Mesenteric fat pad (tissue), 1 donor: ENCODE data around the gene NAV2. TPM values are rescaled to one million over a fixed set of nuclear protein-coding genes. Genes with fewer than 3 reads are reported as not detected.

Source experiments
- DNase-seq: peaks from one replicate; pipeline ENCODE4 v3.0.0-alpha.2; 2020; ENCODE audit warnings: low spot score
- total RNA-seq: library from RNA; stranded (reverse); fragmentation: NEBNext Ultra II Directional; extraction: Animal tissue kit (Norgen Biotek cat#: 25700); gene quantifications from one replicate; pipeline ENCODE4 v1.2.1, GENCODE V29; 2021
- donor health status: DM: yes; HTN: yes; CAD: no.

Gene NAV2
- total RNA-seq, 1 donor from 2014 or later, result 13.7 TPM

DNA sequence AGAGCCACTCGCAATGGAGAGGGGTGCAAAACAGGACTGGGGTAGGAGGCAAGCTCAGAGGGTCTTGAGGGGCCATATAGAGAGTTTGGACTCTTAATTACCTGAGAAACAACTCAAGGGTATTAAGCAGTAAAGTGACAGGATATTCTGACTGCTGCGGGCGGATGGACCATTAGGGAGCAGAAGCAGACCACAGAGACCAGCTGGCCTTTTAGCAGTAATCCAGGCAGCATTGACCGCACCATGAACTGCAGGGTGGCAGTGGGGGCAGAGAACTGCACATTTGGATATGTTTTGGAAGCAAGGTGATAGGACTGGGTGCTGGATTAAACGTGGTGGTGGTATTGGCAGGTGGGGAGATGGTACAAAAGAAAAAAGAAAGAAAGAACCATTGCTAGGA, 322.3 kb downstream of the NAV2 start:
- DNase-seq, result no peak

DNA sequence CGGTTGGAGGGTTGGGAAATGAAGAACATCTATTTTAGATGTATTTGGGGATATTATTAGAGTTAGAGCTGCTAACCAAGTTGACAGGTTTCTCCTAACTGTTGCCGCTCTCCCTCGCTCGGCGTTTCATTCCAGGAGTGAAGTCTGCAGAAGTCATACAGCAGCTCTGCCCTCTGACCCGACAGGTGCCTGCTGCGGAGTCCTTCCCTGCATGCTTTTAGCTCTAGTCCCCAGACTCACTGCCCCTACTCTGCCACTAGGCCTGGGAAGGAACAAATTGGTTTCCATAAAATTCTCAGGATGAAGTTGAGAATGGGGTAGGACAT, 322.7 kb downstream of the NAV2 start:
- DNase-seq, result no peak

DNA sequence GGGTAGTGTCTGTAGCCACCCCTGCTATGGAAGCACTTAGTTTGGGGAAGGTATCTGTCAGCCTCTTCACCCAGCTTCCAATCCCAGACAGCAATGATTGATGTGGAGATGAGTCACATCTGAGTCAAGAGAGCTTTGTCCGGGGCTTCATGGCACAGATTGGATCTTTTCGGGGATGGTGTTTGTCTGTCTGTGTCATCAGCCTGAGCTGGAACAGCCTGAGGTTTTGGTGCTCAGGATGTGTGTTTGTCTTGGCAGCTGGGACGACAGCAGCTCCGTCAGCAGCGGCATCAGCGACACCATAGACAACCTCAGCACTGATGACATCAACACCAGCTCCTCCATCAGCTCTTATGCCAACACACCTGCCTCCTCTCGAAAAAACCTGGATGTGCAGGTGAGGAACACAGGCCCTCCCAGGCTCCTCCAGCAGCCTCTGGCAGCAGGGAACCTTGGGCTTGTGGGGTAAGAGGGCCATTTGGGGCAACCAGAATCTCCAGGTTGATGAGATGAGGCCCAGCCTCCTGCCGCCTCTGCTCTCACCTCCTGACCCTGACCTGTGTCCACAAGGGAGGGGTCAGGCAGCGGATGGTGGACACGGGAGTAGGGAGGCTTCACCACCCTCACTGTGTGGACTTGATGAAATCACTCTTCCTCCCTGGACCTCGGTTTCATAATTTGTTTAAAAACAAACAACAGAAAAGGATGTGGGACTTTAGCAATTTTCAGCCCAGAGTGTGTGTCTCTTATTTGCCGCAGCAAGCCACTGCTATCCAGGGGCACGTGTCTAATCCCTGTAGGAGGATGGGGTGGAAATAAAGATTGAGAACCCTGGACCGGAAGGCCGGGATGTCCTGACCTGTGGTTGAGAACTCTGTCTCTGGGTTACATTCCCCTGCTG, 323.3 kb downstream of the NAV2 start:
- DNase-seq, result no peak

DNA sequence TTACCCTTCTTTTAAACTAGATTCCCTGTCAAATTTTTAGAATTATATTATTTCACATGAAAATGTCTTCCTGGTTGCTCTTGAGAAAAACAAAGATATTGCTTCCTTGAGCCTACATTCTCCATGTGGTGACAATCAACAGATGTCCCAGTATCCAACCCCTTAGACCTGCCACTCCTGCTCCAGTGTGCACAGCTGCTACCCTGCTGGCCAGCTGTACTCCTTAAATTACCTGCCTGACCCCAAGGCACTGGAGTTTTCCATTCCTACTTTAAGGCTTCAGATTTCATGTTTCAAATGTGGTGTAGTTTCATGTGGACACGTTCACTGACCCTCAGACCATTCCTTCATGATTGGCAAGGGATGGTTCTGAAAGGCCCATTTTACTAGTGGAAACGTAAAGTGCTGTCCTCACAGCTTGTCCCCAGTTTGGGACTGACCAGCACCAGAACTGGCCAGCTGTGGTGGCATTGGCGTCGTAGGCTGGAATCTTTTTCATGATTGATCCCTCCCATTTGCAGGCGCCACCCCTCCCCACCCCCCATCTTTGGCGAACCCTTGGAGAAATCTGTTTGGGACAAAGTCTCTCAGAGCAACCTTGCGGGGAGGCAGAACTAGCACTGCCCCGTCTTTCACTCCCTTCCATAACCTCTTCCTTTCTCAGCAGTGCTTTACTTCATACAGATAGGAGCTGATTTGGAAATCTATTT, 324.1 kb downstream of the NAV2 start:
- DNase-seq, result no peak

DNA sequence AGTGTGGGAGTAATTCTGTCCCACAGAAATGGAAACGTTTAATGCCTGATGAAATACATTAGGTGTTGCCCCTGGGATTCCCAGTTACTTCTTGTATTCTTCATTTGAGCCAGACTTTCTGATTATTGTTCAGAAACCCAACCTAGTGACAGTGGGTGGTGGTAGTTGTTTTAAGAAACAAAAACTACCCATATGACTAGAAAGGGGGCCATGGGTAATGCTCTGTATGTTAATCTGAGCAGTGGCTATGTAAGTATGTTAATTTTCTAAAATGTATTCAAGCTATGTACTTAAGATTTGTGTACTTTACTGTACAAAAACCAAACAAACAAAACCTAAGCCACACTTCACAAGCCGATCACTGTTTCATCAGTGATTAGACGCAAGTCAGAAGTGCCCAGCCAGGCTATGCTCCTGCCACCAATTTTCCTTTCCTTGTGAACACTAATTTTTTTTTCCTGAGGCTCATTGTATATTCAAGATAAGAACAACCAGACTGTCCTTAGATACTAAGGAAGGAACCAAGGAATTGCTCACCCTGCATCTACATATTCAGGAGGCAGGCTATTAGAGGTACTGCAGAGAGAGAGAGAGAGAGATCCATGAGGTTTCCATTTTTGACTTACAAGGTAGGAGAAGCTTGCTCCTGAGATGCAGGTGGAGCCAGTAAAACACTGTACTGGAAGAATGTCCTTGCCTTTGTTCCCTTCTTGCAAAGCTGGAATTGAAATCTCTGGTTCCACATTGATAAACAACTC, 324.9 kb downstream of the NAV2 start:
- no peak for DNase-seq

DNA sequence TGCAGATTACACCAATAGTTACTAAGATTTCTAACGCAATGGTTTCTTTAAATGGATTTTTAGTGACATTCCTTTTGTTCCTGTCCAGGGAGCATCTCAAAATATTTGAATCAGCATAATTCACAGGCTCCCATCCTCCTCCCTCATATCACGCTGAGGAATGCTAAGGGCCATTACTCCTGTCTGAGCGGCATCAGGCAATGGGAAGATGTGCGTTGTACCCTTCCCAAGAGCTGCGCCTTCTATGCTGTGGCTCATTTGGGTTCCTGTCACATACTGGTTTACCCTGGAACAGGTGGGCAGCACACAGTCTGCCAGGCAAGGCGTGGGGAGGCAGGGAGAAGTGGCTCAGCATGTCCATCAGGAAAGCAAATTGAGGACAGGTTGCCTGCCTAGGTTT, 325.8 kb downstream of the NAV2 start:
- no peak for DNase-seq

DNA sequence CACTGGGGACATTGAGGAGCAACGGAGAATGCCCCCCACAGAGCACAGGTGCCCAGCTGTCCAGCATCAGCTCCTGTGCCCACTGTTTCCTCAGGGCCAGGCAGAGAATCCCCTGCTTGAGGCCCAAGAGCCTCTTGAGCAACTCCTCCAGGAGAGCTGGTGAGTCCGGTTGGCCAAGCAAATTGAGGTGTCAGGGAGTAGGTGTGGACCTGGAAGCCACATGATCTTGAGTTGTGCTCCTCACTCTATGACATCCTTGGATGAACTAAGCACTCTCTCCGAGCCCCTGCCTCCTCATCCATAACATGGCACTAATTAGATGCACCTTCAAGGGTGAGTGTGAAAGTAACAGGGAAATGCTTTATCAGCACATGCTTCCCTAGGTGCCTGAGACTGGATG, 326.3 kb downstream of the NAV2 start:
- DNase-seq, result no peak

DNA sequence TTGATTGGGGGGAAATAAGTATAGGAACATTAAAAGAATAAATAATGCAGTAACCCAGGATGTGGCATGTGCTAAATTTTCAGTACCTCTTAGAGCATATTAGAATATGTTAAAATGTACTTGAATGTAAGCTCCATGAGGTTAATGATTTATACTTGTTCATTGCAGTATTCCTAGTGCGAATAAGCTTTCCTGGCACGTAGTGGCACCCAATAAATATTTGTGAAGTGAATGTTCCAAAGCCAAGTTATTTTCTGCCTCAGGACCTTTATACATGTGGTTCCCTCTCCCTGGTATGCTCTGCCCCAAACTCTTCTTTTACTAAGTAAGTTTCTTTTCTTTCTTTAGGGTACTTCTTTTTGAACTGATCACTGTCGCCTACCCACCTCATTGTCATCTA, 328.9 kb downstream of the NAV2 start:
- no peak for DNase-seq

DNA sequence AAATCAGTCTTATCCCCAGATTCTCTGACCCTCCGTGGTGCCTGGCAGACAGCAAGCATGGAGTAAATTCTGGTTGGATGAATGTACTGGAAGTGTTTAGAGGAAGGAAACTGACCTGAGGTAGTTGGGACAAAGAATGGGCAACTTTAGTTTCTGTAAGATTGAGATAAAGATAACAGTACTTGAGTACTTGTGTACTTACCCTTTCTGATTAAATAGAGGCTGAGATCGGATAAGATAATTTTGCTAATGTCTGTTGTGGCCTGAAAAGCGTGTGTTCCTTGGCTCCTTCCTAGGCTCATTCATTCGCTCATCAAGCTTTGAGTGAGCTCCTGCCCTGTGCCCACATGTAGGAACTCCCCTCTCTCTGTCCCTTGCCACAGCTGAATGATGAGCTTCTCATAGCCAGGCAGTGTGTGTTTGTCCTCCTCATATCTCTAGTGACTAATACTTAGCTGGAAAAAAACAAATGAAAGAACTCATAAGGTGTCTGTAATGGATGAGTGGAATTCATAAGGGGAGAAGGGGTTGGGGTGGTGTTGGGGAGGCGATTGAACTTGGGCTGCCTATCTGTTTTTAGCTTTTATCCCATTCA, 329.5 kb downstream of the NAV2 start:
- DNase-seq, result no peak

DNA sequence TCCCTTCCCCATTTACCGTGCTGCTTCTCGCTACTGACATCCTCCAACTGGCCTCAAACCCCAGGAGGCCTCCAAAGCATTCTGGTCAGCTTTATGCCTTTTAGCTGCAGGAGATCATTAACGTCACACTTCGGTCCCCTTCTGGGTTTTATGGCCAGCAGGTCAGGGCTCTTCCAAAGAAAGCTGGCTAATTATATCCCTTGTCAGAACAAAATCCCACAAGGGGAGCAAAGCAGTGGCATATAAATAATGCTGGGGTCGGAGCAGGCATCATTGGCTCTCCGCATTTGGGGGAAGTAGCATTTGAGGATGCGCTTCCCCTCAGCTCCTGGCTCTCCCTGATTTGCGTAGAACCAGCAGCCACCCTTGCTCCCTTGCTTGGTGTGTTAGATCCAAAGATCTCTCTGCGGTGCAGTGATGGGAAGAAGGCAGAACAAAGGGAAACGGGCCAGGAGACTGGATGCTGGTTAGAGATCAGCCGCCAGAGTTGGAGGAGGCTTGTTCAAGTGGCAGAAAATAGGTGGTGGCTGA, 330.2 kb downstream of the NAV2 start:
- no peak for DNase-seq

DNA sequence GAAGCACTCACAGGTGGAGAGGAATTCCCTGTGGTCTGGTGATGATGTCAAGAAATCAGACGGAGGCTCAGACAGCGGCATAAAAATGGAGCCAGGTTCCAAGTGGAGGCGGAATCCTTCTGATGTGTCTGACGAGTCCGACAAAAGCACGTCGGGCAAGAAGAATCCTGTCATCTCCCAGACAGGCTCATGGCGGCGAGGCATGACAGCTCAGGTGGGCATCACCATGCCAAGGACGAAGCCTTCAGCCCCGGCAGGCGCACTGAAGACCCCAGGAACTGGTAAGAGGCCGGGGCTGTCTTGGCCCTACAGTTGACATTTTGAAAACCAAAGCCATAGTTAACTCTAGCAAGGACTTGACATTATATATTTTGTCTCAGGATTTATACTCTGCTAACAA, 331.4 kb downstream of the NAV2 start:
- no peak for DNase-seq

DNA sequence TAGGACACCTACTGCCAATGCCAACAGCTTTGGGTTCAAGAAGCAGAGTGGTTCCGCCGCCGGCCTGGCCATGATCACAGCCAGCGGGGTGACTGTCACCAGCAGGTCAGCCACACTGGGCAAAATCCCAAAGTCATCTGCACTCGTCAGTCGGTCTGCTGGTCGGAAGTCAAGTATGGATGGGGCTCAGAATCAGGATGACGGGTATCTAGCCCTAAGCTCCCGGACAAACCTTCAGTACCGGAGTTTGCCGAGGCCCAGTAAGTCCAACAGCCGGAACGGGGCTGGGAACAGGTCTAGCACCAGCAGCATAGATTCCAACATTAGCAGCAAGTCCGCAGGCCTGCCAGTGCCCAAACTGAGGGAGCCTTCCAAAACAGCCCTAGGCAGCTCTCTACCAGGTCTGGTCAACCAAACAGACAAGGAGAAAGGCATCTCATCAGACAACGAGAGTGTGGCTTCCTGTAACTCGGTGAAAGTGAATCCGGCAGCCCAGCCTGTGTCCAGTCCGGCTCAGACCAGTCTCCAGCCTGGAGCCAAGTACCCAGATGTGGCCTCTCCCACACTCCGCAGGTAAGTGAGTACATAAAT, 332.6 kb downstream of the NAV2 start:
- DNase-seq, result no peak

DNA sequence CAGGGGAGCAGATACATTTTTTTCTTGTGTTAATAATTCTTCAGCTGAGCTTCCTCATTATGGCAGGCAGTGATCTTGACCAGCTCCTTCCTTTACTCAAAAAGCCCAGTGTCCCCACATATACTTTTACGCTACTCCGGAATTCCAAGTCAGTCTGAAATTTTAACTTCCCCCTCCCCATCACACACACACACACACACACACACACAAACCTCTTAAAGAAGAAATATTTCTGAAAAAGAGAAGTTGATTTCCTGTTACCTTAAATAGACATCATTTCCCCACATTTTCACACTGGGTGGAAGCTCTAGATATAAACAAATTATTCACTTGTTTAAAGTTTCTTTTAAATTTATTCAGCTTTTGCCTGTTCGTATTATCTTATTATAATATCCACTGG, 333.8 kb downstream of the NAV2 start:
- DNase-seq, result no peak

DNA sequence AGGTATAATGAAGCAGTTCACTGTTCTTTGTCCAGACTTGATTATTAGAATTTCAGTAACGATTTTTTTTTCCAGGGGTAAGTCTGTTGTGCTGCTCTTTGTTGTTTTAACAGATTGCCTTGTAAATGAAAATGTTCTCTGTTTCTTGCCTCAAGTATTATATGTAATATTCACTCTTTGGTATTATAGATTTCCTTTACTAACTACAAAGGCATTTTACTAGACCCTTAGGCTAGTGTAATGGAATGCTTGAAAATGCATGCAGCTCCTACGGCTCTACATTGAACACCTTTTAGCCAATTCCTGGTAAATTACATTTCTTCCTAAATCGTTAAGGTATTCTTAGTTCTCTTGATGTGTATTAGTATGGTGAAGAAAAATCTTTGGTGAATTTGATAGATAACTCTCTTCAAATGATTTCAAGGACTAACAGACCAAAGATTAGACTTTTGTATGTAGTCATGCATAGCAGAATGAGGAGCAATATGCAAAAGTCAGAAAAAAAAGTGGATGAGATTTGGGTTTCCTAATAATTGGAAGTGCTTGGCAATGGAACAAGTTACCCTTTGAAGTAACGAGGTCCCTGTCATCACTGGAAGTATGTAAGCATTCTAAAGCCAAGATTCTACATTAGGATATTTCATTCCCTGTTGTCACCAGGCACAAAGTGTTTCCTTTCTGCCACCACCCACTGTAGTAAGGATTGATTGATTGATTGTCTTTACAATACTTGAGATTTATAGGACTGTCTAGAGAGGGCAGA, 334.6 kb downstream of the NAV2 start:
- no peak for DNase-seq

DNA sequence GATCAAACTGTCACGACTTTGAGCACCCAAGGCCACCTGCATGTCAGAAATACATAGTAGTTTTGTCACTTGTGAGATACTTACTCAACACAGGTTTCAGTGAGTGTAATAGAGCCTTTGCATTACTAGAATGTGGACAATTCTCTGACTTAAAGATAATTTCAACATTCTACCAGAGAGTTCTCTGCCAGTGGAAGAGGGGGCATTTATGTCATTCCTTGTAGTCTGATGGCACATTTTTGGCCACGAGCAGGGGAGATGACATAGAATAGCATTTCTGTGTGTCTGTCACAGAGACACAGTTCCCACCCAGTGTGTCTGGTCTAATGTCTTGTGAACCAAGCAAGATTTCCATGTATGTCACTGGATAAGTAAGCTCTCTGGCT, 335.1 kb downstream of the NAV2 start:
- DNase-seq, result no peak

DNA sequence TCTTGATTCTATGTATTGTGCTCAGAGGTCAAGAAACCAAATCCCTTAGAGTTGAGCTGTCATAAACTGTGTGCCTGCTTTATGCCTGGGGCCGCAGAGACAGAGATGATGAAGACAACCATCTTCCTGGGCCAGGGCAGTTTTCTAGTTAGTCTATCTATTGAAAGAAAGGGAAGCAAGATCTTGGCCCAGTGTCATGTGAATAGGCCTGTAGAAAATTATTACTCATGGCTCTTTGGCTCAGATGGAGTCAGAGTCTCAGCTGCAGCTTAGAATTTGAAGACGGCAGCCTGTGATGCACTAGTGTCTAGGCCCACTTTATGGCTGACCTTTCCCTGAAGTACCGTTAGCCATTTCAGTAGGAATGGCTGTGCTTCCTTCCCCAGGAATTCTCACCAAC, 335.6 kb downstream of the NAV2 start:
- no peak for DNase-seq

DNA sequence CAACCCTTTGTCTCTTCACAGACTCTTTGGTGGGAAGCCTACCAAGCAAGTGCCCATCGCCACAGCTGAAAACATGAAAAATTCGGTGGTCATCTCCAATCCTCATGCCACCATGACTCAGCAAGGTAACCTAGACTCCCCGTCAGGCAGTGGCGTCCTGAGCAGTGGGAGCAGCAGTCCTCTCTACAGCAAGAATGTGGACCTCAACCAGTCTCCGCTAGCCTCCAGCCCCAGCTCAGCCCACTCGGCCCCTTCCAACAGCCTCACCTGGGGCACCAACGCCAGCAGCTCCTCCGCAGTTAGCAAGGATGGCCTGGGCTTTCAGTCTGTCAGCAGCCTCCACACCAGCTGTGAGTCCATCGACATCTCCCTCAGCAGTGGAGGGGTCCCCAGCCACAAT, 336.1 kb downstream of the NAV2 start:
- DNase-seq, result no peak

DNA sequence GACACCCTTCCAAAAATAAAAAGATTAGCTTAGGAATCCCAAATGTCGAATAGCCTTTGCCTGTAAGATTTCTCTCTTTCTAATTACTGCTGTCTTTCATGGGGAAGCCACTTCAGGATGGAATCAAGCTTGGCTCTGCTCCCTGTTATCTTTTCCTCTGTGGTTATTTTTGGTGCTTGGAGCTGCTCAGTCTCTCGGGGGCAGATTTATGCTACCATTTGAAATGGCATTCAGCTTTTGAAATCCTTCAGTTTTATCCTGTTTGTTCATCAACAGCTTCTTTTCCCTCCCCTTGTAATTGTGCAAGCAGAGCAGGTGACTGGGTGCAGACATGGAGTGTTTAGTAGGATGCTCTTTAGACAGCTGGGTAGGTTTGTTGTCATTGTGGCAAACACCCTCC, 336.6 kb downstream of the NAV2 start:
- DNase-seq, result no peak

DNA sequence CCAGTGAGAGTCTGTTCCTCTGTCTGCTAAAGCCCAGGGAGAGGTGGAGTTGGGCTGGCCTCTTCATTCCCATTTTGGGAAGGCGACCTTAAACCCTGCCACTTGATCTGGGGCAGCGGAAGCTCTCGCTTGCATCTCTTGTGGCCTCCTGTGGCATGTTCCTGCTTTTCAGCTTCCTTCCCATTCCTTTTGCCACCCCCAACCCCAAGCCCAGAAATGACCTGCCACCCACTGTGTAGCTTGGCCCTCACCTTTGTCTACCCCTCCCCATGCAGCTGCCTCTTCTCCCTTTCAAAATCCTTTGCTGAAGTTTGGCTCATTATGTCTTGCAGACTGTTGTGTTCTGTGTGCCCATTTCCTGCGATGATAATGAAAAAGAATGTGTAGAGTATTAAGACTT, 337.4 kb downstream of the NAV2 start:
- no peak for DNase-seq

DNA sequence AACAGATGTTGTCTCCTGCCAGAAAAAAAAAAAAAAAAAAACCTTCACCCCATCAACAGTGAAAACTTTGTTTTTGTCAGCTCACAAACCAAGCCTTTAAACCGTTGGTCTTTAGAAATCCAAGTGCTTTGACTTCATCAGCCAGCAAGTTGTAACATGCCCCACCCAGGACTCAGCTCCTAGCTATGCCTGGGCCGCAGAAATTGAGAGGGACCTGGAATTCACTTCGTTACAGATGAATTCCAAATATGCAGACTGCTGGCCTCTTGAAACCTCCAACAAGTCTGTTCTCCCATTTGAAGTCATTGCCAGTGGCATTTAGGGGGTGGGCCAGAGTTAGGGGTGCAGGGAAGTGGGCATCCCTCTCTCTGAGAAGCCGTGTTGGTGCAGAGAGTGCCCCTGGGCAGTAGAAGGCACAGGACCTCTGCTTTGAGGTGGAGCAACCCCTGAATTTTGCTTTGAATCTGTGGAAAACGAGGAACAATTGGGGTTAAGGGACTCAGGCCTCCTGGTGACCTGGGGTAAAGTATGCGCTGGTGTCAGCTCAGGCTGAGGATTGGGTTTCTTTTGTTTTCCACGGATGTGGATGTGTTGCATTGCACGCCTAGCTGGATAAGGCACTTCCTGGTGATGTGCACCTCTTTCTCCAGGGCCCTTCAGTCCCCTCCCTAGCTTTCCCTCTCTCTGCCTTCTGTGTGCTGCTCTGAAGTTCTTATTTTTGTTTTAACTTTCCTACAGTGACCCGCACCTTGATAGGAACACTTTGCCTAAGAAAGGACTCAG, 338.1 kb downstream of the NAV2 start:
- no peak for DNase-seq
